Fibroblast of lung (primary cell): ENCODE data around the gene CAPN10. TPM values are rescaled to one million over a fixed set of nuclear protein-coding genes. Genes with fewer than 3 reads are reported as not detected.
A peak's percentile ranks its signal among the peaks of the same experiment; 100 is the strongest.

Experiments
- DNase-seq, 2 donors: peaks; one replicate each; pipeline versions ENCODE4 v3.0.0 to v3.0.0-alpha.2; 2010; ENCODE audit warnings: low read depth in 2 of 2
- H2AFZ ChIP-seq: 2 replicates; pipeline ENCODE4 v1.5.1; 2012; ENCODE audit warnings: low read length, control low read depth, inconsistent platforms
- H3K27ac ChIP-seq: 2 replicates; pipeline ENCODE4 v1.5.1; 2011; ENCODE audit warnings: low read length, control low read depth; ENCODE audit not compliant: insufficient read depth
- H3K27me3 ChIP-seq: 2 replicates; pipeline ENCODE4 v1.5.1; 2011; ENCODE audit warnings: mild to moderate bottlenecking, low read length; ENCODE audit not compliant: control insufficient read depth, insufficient read depth
- H3K36me3 ChIP-seq: 2 replicates; pipeline ENCODE4 v1.5.1; 2011; ENCODE audit warnings: low read length; ENCODE audit not compliant: control insufficient read depth, insufficient read depth
- H3K4me1 ChIP-seq: 2 replicates; pipeline ENCODE4 v1.5.1; 2011; ENCODE audit warnings: low read length; ENCODE audit not compliant: control insufficient read depth, insufficient read depth; ENCODE audit errors: extremely low read depth
- H3K4me2 ChIP-seq: 2 replicates; pipeline ENCODE4 v1.5.1; 2011; ENCODE audit warnings: low read length, control low read depth; ENCODE audit not compliant: insufficient read depth; ENCODE audit errors: extremely low read depth
- H3K4me3 ChIP-seq, 4 experiments: fragments of 200-600 bp in 1 of 4; sonication (generic) in 1 of 4; replicated peaks in 1 of 4; 2 replicates each; pipeline ENCODE4 v1.5.1; 2011 to 2016; ENCODE audit warnings: low read length in 4 of 4, low read depth in 3 of 4, mild to moderate bottlenecking in 3 of 4, control low read depth in 2 of 4, inconsistent platforms in 1 of 4, mixed read lengths in 1 of 4; ENCODE audit not compliant: insufficient read depth in 1 of 4; ENCODE audit errors: control extremely low read depth in 1 of 4
- H3K79me2 ChIP-seq: 2 replicates; pipeline ENCODE4 v1.5.1; 2012; ENCODE audit warnings: mild to moderate bottlenecking, low read length, inconsistent platforms; ENCODE audit not compliant: control insufficient read depth, insufficient read depth
- H3K9ac ChIP-seq: 2 replicates; pipeline ENCODE4 v1.5.1; 2011; ENCODE audit warnings: mild to moderate bottlenecking, low read length, control low read depth; ENCODE audit not compliant: insufficient read depth
- H3K9me3 ChIP-seq: 2 replicates; pipeline ENCODE4 v1.5.1; 2012; ENCODE audit warnings: low read depth, low read length; ENCODE audit not compliant: control insufficient read depth, insufficient read depth
- H4K20me1 ChIP-seq: 2 replicates; pipeline ENCODE4 v1.5.1; 2011; ENCODE audit warnings: low read length; ENCODE audit not compliant: control insufficient read depth, insufficient read depth; ENCODE audit errors: extremely low read depth
- EZH2 ChIP-seq: IDR thresholded peaks from 2 replicates; pipeline ENCODE4 v1.5.1; 2012; ENCODE audit warnings: low read length, control low read depth, mild to moderate bottlenecking; ENCODE audit errors: missing control alignments
- polyA plus RNA-seq, 2 donors: library from polyadenylated mRNA; depleted of rRNA in 1 of 2; stranded (reverse) in 1 of 2; unstranded in 1 of 2; fragments of >200 nt; gene quantifications; 2 replicates each; pipeline ENCODE4 v1.2.1, GENCODE V29; 2011 to 2012; ENCODE audit warnings: missing spikeins in 1 of 2
- total RNA-seq: library from RNA; depleted of rRNA; stranded (reverse); fragments of >200 nt; gene quantifications from 2 replicates; pipeline ENCODE4 v1.2.1, GENCODE V29; 2014
- TF ChIP-seq, protein P1 (sequence below), 2 donors: IDR thresholded peaks in 1 of 2; conservative IDR thresholded peaks in 1 of 2; 1 replicate in 1 of 2; 2 replicates in 1 of 2; pipeline ENCODE4 v1.5.1; 2011 to 2012; ENCODE audit warnings: low read length in 2 of 2, control low read depth in 1 of 2, inconsistent platforms in 1 of 2, low read depth in 1 of 2, mild to moderate bottlenecking in 1 of 2

Gene CAPN10
- total and polyA plus RNA-seq, 2 donors (not counting 1 experiment from before 2014, with no cell fraction given): 3.6 to 23.0 TPM

DNA sequence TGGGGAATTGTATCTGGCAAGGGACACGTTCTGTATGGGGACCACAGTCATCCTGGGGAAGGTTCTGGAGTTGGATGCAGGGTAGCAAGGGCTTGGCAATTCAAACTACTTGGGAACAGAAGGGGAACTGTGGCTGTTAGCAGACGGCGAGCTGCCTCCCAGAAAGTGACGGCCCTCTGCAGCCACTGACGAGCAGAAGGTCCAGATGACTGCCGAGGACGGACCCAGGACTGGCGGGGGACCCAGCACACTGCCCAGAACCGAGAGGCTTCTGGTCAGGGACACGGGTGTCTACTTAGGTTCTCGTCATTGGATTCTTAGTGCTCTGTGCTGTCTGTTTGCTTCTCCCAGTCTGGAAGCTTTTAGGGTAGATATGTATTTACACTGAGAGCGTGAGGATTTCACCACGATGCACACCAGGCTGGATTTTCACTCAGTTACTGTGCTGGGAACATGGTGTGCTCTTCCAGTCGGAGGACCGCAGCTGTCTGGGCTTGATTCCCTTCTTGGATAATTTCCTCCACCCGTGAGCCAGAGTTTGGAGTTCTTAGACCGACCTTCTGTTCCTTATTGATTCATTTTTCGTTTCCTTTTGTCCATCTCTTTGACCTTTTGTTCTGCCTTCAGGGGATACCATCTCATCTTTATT is 52.1 kb downstream of the CAPN10 start:
- no peak overlapping the region for H2AFZ ChIP-seq
- TF ChIP-seq EZH2: no peak
- TF ChIP-seq, protein P1, sequence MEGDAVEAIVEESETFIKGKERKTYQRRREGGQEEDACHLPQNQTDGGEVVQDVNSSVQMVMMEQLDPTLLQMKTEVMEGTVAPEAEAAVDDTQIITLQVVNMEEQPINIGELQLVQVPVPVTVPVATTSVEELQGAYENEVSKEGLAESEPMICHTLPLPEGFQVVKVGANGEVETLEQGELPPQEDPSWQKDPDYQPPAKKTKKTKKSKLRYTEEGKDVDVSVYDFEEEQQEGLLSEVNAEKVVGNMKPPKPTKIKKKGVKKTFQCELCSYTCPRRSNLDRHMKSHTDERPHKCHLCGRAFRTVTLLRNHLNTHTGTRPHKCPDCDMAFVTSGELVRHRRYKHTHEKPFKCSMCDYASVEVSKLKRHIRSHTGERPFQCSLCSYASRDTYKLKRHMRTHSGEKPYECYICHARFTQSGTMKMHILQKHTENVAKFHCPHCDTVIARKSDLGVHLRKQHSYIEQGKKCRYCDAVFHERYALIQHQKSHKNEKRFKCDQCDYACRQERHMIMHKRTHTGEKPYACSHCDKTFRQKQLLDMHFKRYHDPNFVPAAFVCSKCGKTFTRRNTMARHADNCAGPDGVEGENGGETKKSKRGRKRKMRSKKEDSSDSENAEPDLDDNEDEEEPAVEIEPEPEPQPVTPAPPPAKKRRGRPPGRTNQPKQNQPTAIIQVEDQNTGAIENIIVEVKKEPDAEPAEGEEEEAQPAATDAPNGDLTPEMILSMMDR (conservative IDR thresholded peaks at IDR 0.05 in 1 of 2, IDR thresholded peaks at IDR 0.05 in 1 of 2; ENCODE audit: low read depth in 1 of 2, low read length in 2 of 2): no peak
- no peaks in the 10 kb centered on the region for H3K36me3 ChIP-seq
- no peaks in the 10 kb centered on the region for H3K4me1 ChIP-seq
- H3K4me2 ChIP-seq: no peak overlapping the region
- no peaks in the 10 kb centered on the region for H3K9me3 ChIP-seq
- H3K79me2 ChIP-seq: no peaks in the 10 kb centered on the region
- no peaks in the 10 kb centered on the region for H4K20me1 ChIP-seq
- no peak overlapping the region for H3K9ac ChIP-seq
- no peak overlapping the region for H3K4me3 ChIP-seq
- no peaks in the 10 kb centered on the region for H3K27me3 ChIP-seq
- no peak for DNase-seq
- H3K27ac ChIP-seq: no peak overlapping the region

DNA sequence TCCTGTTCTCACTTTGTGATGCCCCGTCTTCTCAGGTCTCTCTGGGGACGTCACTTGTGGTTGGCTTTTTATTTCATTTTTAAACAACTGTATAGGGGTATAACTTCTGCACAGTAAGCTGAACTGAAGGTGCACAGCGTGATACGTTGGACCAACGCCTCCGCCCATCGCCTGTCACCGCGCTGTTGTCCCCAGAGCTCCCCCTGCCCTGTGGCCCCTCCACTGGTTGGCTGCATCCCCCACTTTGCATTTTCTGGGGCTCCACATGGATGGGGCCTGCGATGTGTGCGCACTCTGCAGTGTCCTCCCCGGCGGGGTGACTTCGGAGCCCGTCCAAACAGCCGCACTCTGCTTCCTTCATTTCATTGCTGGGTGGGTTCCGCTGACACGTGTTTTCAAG is 53.0 kb downstream of the CAPN10 start:
- Histone ChIP-seq H3K36me3 (no peaks in the 10 kb centered on the region), H3K9ac (no peak overlapping the region), H3K4me3 (no peak overlapping the region), H4K20me1 (no peaks in the 10 kb centered on the region), H3K4me2 (no peak overlapping the region), H3K27me3 (no peaks in the 10 kb centered on the region), H3K27ac (no peak overlapping the region), H3K4me1 (no peaks in the 10 kb centered on the region), H3K79me2 (no peaks in the 10 kb centered on the region), H3K9me3 (no peaks in the 10 kb centered on the region), H2AFZ (no peak overlapping the region)
- TF ChIP-seq, protein P1 (conservative IDR thresholded peaks at IDR 0.05 in 1 of 2, IDR thresholded peaks at IDR 0.05 in 1 of 2; ENCODE audit: low read depth in 1 of 2, low read length in 2 of 2): no peak
- TF ChIP-seq EZH2: no peak
- no peak for DNase-seq

DNA sequence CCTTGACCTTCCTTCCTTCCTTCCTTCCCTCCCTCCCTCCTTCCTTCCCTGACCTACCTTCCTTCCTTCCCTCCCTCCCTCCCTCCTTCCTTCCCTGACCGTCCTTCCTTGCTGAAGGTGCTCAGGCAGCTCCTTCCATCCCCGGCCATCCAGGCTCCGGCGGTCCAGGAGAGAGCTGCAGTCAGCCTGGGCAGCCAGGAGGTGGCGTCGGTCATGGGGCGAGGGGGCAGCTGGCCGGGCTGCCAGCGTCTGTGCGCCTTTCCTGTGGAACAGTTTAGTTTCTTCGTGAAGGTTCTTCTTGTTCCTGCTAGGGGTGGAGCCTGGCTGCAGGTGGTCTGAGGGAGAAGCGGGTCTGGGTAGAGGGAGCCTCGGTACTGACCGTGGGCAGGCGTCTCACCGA is 54.4 kb downstream of the CAPN10 start:
- DNase-seq: peak; percentile 6 to 12

More for the DNA sequence above, 54.4 kb downstream of the CAPN10 start:
- H3K9ac ChIP-seq: no peak overlapping the region
- H4K20me1 ChIP-seq: no peaks in the 10 kb centered on the region
- no peak overlapping the region for H2AFZ ChIP-seq
- no peaks in the 10 kb centered on the region for H3K79me2 ChIP-seq
- no peaks in the 10 kb centered on the region for H3K4me1 ChIP-seq
- TF ChIP-seq, protein P1 (conservative IDR thresholded peaks at IDR 0.05 in 1 of 2, IDR thresholded peaks at IDR 0.05 in 1 of 2; ENCODE audit: low read depth in 1 of 2, low read length in 2 of 2): peak; percentile 27 to 43
- TF ChIP-seq EZH2: no peak
- H3K4me3 ChIP-seq: no peak overlapping the region
- H3K4me2 ChIP-seq: no peak overlapping the region
- no peak overlapping the region for H3K27ac ChIP-seq
- H3K9me3 ChIP-seq: no peaks in the 10 kb centered on the region
- no peaks in the 10 kb centered on the region for H3K36me3 ChIP-seq
- H3K27me3 ChIP-seq: no peaks in the 10 kb centered on the region
